LHCN-M2 (cell line): Measurements from ENCODE around the gene NTSR2. TPM values are rescaled to one million over a fixed set of nuclear protein-coding genes. Genes with fewer than 3 reads are reported as not detected.
A peak's percentile ranks its signal among the peaks of the same experiment; 100 is the strongest.

Experiments
- DNase-seq: peaks from one replicate; pipeline ENCODE4 v3.0.0-alpha.2; 2012; ENCODE audit warnings: low read depth
- total RNA-seq: library from RNA; depleted of rRNA; stranded (reverse); fragments of >200 nt; gene quantifications from 2 replicates; pipeline ENCODE4 v1.2.3, GENCODE V29; 2014

NTSR2 gene
- total RNA-seq, 1 experiment from 2014 or later = not detected

- no peak for DNase-seq
Measured at GRCh38 chr2:11657646-11658045, 12.3 kb downstream of the NTSR2 start.

DNA sequence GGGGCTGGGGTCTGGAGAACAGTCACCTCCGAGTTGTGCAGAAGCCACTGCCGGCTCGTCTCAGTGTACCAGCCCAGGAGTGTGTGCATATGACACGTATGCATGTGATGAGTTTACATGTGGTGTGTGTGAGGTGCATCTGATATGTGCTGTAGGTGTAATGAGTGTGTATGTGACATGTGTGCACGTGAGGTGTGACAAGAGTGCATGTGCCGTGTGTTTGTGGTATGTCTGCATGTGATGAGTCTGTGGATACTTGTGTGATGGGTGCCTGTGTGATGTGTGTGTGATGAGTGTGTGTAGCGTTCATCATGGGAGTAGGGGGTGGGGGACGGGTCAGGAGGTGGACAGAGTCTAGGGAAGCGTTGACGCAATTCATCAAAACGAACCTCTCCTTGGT lies 12.8 kb downstream of the NTSR2 start:
- DNase-seq = no peak

DNA sequence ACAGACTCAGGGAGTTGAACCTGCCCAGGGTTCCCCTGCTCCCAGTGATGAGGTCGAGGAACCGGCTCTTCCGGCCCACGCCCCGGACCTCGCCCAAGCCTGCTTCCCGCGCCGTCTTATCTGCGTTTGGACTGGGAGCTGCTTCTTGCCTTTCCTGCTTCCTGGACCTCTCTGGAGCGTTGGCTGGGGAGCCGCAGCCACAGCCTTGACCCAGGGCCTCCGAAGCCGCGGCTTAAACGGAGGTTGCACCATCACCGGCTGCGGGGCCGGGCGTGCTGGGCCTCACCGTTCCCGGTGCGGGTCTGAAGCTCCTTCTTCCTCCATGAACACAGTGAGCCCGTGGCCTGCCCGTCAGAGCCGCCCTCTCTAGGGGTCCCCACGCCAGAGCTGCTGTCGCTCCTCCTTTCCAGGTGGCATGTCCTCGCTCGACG lies 13.3 kb downstream of the NTSR2 start:
- DNase-seq = no peak

DNA sequence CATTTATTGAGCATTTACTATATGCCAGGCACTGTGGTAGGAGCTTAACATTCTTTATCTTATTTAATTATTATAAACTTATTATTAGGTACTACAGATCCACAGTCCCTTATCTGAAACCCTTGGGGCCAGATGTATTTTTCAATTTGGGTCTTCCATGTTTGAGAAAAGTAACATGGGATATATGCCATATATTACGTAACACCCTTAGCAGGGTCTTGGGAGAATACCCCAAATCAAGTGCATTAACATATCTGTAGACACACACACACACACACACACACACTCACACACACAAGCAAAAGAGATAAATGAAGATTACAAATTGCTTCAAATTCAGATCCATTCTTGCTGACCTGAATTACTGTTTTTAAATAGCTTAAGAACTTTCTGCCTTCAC lies 13.7 kb downstream of the NTSR2 start:
- no peak for DNase-seq

- no peak for DNase-seq
Measured at GRCh38 chr2:11655495-11655894, 14.5 kb downstream of the NTSR2 start.

- DNase-seq = no peak
Measured at GRCh38 chr2:11652553-11652952, 17.4 kb downstream of the NTSR2 start.

- no peak for DNase-seq
Measured at GRCh38 chr2:11651856-11652548, 18.0 kb downstream of the NTSR2 start.

DNA sequence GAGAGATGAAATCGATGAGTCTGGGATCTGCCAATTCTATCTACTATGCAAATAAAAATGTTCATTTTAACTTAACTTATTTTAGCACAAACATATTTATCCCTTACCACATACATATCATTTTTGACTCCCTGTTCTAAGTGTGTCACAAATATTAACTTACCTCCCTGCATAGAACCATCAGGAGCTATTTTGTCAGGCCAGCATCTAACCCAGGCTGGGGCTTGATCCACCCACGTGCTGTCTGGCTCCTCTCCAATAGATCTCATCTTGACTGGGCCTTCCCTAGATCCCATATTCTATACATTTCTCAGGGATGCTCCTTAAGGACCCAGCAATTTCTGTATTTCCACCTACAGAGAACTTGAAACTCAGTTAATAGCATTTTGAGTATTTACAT lies 20.9 kb downstream of the NTSR2 start:
- no peak for DNase-seq

DNA sequence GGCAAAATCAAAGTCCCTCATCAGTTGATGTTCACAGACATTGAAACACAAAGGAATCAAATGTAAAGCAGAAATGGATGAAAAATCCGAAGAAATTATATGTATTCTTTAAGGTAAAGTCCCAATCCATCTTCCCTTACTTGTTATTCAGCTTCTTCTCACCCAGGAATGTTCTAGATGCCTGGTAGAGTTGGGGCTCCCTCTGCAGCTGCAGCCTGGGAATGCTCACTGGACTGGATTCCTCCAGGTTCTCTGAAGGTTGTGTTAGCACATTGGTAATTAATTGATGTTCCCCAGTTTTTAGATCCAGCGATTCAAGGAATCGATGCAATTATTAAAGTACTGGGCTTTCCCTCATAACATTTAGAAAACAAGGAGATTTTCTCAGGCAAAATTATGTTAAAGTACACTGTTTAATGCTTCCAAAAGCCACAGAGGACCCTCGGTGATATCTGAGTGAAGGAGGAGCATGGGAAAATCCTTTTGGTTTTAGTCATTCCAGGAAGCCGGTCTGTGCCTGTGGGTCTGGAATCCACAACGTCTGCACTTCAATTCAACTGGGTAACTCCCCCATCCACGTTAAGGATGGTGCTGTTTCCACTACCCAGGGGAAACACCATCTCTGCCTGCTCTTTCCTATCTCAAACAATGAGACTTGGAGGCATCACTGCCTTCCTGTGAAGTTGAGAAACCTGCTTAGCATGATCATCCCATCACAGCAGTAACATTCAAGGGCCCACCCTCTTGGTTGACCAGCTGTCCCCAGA lies 22.0 kb downstream of the NTSR2 start:
- no peak for DNase-seq

DNA sequence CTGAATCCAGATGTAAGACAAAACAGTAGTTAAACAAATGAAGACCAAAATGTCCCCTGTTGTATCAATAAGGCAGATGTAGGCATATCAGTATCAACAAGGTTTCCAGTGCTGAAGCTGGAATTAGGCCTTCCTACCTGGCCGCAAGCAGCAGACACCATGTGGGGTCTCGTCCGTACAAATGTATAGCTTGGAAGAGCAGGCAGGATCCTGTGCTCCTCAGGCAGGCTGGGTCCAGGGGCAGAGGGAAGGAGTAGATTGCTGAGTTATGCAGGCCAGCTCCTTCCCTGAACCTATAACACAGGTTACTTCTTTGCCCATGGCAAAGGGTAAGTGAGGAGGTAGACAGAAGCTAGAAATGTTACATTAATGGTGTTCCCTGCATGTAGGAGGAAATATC lies 23.5 kb downstream of the NTSR2 start:
- DNase-seq = no peak

DNA sequence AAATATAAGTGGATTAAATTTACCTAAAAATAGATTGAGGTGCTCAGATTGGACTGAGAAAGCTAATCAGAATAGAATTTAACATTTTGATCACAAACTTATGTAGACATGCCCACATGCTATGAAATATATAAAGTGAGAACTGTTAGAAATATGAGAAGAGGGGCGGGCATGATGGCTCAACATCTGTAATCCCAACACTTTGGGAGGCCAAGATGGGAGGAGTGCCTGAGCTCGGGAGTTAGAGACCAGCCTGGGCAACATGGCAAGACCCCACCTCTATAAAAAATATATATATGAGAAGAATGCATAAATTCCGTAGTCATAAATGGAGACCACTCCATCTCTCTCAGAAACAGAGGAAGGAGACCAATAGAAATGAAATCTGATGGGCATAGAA lies 25.7 kb downstream of the NTSR2 start:
- no peak for DNase-seq

- no peak for DNase-seq
Measured at GRCh38 chr2:11642972-11643371, 27.0 kb downstream of the NTSR2 start.

GRCh38 chr2:11640132-11640531 lies 29.9 kb downstream of the NTSR2 start:
- no peak for DNase-seq

GRCh38 chr2:11639503-11639902 lies 30.5 kb downstream of the NTSR2 start:
- no peak for DNase-seq

DNA sequence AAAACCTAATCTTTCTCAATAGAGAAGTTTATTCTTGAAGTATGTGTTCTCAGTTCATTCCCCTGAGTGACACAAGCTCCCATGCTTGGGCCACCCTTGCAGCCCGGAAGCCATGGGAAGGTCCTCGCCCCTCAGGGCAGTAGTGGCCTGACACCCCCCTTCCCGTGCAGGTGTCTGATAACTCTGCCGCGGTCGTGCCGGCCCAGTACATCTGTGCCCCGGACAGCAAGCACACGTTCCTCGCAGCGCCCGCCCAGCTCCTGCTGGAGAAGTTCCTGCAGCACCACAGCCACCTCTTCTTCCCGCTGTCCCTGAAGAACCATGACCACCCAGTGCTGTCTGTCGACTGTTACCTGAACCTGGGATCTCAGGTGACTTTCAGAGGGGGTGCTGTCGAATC lies 32.4 kb downstream of the NTSR2 start:
- no peak for DNase-seq

- no peak for DNase-seq
Measured at GRCh38 chr2:11636593-11637295, 33.3 kb downstream of the NTSR2 start.

GRCh38 chr2:11635141-11635540 lies 34.9 kb downstream of the NTSR2 start:
- DNase-seq = no peak

DNA sequence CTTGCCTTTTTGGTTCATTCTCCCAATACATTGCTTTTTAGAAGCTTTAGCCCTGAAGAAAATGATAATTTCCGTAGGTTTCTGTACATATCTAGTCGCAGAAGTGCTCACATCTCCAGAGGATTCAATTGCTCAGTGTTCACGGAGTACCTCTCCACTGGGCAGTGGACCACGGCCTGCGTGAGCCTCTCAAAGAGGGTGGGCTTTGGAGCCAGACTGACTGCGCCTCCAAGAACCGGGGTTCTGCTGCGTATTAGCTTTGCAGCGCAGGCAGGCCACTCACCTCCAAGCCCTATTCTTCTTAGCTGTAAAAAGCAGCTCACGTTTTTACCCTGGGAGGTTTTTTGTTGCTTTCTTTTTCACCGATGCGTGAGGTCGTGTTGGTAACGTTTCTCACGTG lies 35.4 kb downstream of the NTSR2 start:
- DNase-seq = no peak

DNA sequence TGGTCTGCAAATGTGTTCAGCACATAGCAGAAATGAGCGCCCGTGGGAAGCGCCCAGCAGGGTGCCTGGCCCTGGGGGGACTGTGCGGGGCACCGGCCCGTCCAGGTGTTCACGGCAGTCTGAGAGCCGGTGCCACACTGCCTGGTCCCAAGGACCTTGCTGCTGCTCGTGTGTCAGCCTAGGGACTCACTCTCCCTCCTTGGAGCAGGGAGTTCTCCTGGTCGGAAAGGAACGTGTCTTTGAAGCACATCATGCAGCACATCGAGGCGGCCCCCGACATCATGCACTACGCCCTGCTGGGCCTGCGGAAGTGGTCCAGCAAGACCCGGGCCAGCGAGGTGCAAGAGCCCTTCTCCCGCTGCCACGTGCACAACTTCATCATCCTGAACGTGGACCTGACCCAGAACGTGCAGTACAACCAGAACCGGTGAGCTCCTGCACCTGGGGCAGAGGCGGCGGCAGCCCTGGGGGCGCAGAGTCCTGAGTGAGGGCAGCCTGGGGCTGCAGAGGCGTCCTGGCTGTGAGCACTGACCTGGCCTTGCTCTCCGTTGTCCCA lies 36.0 kb downstream of the NTSR2 start:
- DNase-seq = no peak

DNA sequence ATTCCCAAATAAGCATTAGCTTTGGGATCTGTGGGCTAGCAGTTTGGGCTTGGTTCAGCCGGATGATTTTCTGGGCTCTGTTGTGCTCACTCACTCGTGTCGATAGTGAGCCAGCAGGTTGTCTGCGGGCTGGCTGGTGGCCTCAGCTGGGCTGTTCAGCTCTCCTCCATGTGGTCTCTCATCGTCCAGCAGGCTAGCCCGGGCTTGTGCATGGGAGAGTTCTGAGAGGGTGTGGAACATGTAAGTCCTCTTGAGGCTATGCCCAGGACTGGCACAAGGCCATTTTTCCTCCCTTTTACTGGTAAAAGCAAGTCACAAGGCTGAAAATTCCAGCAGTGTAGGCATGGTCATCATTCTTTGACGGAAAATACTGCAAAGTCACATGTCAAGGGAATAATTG lies 38.5 kb downstream of the NTSR2 start:
- peak; percentile 25 for DNase-seq

GRCh38 chr2:11630855-11631254 lies 39.1 kb downstream of the NTSR2 start:
- no peak for DNase-seq

GRCh38 chr2:11629851-11630250 lies 40.1 kb downstream of the NTSR2 start:
- no peak for DNase-seq
